G401.6 (cell line): ENCODE measurements around the gene IFI35.
A peak's percentile ranks its signal among the peaks of the same experiment; 100 is the strongest.
"Not testable (repeated sequence)": the region's sequence is repeated elsewhere in the genome, so short reads cannot be mapped to it uniquely, and the experiment has no call there.

Experiments used
- FAIRE-seq: peaks from 2 replicates; lab custom pipeline; 2012; peaks lifted over from hg19 to GRCh38; lab: Jason Lieb, UNC

Gene IFI35

DNA sequence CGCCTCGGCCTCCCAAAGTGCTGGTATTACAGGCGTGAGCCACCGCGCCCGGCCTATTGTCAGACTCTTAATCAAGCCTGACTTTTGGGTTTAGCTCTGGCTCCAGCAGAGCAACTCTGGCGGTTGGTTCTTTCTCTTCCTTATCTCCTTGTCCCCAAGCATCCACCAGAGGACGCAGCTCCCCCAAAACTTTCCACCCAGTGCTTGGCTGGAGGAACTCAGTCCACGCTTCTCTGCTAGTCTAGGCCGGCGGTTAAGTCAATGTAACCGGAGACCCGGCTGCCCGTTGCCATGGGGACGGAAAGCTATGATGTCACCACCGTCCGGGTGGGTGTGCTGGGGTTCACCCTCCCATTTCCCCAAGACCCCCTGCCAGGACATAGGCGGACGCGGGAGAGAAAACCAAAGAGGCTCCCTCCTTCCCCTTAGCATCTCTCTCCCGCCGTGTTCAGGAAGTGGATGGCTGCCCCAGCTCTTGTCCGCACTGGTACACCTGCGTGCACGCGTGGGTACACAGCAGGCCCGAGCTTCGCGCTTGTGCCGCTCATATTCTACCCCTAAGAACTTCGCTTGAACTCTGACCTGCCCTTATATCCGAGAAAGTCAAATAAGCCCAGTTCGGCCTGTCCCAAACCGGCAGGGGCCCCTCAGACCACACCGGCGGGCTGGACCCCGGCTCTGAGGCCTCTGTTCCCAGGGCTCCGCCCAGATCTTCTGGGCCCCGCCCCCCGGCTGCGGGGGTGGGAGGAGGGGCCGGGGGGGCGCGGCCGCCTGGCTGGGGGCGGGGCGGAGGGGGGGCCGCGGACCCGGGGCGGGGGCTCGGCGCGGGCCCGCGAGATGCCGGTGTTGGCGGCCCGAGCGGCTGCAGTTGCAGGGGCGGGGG lies 18.1 kb downstream of the IFI35 start, which contains the start of gene RND2:
RND2 (plus strand) TSS at position 825 of the 883 bp plus-strand sequence. CDS start 117 bp downstream, outside the sequence.
- peak; percentile 94 for FAIRE-seq

DNA sequence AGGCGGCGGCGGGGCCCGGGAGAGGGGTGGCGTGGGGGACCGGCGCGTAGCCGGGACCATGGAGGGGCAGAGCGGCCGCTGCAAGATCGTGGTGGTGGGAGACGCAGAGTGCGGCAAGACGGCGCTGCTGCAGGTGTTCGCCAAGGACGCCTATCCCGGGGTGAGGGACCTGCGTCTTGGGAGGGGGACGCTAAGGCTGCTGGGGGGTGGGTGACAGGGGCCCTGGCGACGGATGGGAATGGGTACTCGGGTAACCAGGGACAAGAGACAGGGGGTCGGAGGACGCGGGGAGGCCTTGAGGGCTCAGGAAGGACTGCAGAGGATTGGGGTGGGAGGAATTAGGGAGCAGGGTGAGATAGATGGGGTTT lies 18.7 kb downstream of the IFI35 start:
- no peak for FAIRE-seq

DNA sequence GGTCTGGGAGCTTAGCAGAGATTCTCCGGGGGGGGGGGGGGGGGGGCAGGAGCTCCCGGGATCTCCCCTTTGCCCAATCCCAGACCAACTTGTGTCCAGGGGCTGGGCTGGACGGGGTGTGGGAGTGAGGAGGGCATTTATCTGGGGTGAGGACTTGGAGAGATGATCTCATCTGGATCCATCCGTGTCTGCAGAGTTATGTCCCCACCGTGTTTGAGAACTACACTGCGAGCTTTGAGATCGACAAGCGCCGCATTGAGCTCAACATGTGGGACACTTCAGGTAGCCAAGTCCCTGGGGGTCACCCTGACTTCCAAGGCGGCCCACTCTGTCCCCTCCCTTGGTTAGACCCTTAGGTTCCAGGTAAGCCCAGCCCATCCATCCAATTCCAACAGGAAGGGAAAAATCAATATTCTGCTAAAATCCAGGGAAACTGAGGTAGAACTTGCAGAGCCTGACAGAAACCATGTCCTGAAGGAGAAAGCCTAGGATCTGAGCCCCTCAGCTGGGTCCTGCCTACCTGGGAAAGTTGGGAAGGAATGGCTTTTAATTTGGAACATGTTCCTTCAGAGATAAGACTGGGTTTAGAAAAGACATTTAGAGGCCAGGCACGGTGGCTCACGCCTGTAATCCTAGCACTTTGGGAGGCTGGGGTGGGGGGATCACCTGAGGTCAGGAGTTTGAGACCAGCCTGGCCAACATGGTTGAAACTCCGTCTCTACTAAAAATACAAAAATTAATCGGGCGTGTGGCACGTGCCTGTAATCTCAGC lies 19.4 kb downstream of the IFI35 start:
- no peak for FAIRE-seq

DNA sequence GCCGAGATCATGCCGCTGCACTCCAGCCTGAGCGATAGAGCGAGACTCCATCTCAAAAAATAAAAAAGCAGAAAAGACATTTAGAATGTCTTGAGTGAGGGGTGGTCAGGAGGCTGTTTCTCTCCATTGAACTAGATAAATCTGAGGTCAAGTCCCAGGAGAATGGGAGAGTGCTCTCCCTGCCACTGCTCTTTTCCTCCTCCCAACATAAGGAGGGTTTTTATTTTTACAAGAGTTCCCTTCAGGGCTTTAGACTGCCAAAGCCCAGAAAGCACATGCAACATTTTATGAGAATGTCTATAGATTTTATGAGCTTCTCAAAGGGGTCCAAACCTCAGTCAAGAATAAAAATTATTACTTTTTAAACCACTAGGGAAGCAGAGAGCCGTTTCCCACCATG lies 20.0 kb downstream of the IFI35 start:
- no peak for FAIRE-seq

DNA sequence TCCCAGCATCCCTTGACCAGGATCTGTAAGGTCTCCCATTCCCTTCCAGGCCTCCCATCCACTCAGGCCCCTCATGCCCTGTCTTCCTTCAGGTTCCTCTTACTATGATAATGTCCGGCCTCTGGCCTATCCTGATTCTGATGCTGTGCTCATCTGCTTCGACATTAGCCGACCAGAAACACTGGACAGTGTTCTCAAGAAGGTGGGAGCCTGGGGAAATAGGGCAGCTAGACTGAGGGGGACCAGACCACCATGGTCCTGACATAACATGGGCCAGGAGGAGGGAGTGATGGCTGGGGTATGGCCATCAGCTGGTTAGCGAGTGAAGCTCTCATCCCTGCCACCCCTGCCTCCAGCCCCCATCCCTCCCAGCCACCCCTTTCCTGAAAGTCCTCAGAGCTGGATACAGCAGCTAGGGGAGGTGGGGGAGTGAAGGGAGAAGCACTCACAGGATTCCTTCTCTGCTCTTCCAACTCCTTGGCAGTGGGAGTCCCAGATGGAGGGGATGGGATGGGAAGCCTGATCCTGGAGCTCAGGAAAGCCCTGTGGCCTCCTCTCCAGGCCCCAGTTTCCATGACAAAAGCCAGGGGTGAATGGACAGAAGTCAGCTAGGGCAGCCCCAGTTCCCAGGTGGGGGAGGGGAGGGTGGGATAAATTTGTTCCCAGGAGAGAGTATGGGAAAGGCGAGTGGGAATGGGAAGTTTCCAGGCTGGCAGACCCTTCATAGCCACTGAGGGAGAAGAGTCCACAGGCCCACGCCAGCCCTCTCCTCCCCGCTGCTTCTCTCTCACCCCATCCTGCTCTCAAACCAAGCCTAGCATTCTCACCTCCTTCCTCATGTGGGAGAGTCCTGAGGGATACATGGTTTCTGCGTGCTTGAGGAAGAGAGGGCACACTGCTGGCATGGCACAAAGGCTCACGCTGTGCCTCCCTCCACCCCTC lies 20.8 kb downstream of the IFI35 start:
- no peak for FAIRE-seq

DNA sequence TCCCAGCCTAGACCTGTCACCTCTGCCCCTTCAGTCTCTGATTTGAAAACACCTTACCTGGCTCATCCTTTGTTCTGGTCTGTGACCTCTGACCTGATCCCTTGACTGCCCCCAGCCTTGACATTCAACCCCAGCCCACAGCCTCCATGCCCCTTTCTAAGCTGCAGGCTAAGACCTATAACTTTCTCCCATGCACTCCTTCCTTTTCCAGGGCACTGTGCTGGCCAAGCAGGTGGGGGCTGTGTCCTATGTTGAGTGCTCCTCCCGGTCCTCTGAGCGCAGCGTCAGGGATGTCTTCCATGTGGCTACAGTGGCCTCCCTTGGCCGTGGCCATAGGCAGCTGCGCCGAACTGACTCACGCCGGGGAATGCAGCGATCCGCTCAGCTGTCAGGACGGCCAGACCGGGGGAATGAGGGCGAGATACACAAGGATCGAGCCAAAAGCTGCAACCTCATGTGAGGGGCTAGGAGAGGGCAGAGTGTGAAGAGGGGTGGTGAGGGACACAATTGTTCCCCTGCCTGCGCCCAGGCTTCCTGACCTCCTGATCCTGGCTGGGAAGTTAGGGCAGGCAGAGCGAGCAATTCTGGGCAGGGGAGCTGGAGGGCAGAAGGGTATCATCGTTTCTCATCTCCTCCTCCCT lies 21.8 kb downstream of the IFI35 start:
- FAIRE-seq: no peak

DNA sequence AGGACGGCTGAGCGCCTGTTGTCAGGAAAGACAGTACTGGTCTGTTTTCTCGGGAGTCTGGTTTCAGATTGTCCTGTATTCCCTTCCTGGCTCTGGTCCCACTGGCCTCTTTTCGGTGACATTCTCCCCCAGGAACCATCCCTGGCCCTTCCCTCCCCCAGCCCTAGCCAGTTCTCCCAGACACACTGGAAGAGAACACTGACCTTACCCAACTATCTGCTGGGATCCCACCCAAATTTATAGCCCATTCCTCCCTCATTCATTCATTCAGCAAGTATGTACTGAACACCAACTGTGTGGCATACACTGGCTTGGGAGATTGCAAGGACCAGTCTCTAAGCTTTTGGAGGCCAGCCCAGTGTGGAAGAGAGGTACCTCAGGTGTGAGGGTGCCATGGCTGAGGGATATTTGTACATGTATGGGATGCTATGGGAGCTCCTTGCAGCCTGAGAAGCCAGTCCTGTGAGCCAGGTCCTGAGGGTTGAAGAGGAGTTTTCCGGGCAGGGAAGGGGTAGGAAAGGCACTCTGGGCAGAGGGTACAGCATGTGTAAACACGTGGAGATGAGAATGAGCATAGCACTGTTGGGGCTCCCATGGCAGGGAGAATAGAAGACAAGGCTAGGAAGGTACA lies 23.7 kb downstream of the IFI35 start:
- FAIRE-seq: no peak

DNA sequence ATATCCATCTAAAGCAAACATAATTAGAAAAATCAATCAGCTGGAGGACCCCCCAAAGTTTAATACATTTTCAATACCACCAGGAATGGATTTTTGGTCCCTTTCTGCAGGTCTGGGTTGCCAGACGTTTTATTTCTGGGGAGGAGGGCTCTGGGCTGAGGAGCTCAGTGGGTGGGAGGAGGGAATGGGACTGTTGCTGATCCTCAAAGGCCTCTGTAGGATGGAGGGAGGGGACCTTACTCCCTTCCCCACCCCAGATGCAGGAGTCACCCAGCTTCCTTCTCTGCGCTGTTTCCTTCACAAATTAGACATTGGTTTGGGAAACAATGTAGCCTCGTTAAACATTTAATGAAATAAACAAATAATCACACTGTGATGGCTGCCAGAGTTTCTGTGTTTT lies 25.1 kb downstream of the IFI35 start:
- FAIRE-seq: no peak

DNA sequence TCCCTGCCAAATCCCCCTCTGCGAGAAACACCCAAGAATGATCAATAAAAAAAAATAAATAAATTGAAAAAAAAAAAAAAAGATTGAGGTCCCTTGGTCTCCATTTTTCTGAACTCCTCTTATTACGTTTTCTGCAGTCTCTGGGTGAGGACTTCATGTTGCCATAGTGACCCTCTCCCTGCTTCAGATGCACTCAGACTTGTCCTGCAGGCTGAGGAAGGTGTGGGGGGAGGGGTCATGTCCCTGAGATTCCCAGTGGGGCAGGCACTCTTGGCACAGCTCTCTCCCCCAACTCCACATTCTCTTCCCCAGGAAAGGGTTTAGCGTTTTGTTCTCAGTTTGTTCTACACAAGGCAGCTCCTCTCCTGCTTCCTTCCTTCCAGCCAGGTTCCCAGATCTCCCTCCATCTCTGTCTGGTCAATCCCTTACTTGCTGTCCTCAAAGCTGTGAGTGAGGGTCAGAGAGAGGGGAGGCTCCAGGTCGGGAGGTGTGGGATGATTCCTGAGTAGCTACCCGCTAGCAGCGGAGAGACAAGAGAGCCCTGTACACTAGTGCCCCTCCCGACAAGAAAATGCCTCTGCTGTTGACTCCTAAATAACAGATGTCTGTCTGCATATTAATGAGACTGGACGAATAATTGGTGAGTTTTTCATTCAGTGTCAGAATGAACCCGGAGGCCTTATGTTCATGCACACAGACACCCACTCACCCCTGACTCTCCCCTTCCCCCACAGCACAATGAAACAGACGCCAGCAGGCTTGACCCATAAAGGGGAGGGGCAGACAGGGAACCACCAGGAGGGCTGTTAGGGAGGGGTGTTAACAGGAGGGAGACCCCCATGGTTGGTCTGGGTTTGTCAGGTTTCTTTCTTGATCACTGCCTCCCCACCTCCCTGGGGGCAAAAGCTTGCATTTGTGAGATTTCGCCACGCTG lies 27.6 kb downstream of the IFI35 start:
- FAIRE-seq: no peak

DNA sequence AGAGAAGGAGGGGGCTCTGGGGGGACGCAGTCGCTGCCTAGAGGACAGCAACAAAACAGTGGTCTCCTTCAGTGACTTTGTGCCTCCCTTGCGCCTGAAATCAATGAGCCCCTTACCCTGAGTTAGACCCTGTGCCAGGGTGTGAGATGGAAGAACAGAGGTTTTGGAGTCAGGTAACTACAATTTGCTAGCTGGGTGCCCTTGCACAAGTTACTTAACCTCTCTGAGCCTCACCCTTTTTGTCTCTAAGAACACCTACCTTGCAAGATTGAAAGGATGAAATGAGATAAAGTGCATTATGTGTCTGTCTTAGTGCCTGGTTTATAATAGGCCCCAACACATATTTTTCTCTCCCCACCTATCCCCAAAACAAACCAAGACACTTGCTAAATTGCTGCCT lies 28.3 kb downstream of the IFI35 start:
- FAIRE-seq: no peak

DNA sequence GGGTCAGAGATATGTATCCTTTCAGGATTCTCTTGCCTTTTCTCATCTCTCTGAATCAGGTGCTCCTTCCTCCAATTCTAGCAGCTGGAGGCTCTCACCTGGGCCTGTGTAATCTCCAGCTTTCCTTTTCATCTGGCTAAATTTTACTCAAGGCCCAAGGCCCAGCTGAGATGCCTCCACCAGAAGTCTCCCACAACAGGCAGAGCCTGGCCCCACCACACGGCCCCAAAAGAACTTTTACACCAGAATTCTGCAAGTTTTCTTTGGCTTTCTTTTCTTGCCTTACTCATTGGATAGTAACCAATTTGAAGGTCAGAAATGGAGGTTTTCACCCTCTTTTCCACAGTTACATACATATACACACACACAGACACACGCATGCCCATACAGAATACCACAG lies 33.1 kb downstream of the IFI35 start:
- no peak for FAIRE-seq

DNA sequence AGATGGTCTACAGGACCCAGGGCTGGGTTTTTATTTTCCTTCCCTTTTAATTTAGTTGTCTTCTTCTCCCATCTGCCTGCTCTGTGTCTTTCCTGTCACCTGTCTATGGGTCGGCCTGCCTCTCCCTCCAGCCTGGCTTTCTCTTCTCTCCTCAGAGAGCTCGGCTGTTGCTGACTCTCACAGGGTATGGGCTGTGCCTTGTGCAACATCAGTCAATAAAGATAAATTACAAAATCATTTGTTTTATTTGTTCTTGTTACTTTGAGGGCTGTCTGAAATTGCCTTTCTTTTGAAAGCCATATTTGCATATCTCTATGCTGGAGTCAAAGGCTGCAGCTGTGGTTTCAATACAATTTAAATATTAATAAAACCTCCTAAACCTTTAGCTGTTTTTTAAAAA lies 34.1 kb downstream of the IFI35 start:
- FAIRE-seq: no peak

DNA sequence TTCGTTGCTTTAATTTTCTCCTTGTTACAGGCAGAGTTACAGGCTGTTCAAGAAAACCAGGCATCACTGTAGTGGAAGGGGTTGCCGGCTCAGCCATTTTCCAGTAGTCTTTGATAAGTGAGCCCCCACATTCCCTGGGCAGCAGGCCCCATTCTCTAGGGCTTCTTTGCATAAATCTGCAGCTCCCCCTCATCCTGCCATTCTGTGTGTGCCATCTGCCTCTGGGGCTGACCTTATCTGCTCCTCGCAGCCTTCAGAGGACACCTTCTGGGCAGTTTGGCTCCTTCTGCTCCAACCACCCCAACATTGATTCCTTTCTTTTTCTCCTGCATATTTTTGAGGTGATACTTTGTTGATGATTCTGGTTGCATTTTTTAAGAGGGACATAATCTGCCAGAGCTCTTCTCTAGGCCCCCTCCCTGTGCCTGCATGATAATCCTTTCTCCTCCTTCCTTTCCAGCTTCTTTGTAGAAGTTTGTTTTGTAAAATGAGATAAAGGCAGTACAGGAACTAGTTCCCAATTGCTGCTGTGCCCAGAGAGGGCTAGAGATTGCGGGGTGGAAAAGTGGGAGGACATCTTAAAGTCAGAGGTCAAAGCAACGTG lies 35.5 kb downstream of the IFI35 start:
- FAIRE-seq: no peak

DNA sequence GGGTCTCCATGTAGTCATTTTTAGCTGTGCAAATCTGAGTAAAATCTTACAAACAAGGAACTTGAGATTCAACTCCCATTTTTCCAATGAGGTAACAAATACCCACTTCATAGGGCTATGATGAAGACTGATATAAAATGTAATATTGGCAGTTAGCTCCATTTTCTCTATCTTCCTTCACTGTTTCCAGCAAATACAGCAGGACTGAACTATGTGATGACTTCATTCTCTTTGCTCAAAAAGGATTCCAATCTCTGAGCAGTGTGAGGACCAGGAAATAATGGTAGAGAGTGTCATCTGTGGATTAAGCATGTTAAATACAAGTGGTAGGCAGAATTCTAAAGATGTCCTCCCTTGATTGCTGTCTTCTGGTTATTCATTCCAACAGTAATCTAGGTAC lies 36.7 kb downstream of the IFI35 start:
- FAIRE-seq: no peak

DNA sequence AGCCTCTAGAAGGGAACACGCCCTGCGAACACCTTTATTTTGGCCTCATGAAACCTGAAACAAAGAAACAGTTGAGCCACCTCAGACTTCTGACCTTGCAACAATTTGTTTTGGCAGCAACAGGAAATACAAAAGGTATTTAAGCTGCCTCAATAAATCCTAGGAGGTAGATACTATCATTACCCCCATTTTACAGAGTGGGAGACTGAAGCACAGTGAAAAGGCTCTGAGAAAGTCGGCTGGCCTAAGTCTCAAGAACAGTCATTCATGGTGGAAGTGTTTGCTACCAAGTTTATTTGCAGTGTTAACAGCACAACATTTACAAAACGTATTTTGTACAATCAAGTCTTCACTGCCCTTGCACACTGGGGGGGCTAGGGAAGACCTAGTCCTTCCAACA lies 37.4 kb downstream of the IFI35 start:
- no peak for FAIRE-seq

DNA sequence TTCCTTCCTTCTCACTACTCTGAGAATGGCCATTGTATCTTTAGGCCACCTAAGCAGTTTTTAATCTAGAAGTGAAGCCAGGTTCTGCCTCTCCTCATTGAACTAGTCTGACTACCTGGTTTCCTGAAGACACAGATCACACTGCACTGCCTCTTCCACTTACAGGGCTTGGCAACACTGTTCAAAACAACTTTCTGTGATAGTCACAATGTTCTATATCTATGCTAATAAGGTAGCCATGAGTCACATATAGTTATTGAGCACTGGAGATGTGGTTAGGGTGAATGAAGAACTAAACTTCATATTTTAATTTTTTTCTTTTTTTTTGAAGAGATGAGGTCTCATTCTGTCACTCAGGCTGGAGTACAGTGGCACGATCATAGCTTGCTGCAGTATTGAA lies 45.4 kb downstream of the IFI35 start:
- FAIRE-seq: no peak

DNA sequence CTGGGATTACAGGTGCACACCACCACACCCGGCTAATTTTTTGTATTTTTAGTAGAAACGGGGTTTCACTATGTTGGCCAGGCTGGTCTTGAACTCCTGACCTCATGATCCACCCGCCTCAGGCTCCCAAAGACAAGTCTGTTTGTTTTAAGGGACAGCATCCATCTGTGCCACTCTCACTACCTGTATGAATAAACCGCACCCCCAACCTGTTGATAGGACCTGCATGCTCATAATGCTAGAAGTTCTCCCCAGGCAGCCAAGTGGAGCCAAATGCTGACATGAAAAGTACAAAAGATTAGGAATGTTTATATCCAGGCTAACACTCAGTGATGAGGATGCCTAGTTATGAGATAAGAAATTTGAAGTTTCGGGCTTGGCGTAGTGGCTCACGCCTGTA lies 46.4 kb downstream of the IFI35 start:
- FAIRE-seq: not testable (repeated sequence)

DNA sequence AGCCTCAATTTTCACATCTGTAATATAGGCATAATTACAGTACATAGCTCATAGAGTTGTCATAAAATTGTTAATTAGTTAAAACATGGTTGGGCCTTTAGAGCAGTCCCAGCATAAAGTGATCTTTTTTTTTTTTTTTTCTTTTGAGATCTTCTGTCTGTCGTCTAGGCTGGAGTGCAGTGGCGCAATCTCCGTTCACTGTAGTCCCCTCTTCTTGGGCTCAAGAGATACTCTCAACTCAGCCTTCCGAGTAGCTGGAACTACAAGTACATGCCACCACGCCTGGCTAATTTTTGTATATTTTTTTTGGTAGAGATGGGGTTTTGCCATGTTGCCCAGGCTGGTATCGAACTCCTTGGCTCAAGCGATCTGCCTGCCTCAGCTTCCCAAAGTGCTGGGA lies 49.5 kb downstream of the IFI35 start:
- no peak for FAIRE-seq

DNA sequence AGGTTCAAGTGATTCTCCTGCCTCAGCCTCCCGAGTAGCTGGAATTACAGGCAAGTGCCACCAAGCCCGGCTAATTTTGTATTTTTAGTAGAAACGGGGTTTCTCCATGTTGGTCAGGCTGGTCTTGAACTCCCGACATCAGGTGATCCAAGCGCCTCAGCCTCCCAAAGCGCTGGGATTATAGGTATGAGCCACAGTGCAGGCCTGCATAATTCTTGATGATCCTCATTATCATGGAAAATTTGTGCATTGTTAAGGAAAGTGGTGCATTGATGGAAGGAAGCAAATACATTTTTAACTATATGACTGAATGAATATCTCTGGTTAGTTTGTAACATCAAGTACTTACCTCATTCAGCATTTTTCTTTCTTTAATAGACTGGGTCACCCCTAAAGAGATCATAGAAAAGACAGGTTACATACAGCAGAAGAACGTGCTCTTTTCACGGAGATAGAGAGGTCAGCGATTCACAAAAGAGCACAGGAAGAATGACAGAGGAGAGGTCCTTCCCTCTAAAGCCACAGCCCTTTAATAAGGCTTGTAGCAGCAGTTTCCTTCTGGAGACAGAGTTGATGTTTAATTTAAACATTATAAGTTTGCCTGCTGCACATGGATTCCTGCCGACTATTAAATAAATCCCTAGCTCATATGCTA lies 56.5 kb downstream of the IFI35 start:
- FAIRE-seq: no peak
